IPS-15b (cell line): ENCODE results near the gene TAGAP.
"Not testable (repeated sequence)": the region's sequence is repeated elsewhere in the genome, so short reads cannot be mapped to it uniquely, and the experiment has no call there.

Experiments
- H3K27me3 ChIP-seq: one replicate; pipeline ENCODE4 v1.6.1; 2013; ENCODE audit warnings: low read length; ENCODE audit not compliant: control insufficient read depth, insufficient read depth
- H3K36me3 ChIP-seq: one replicate; pipeline ENCODE4 v1.6.1; 2013; ENCODE audit warnings: low read length; ENCODE audit not compliant: control insufficient read depth, insufficient read depth
- H3K4me1 ChIP-seq: one replicate; pipeline ENCODE4 v1.6.1; 2013; ENCODE audit warnings: mild to moderate bottlenecking, low read length; ENCODE audit not compliant: control insufficient read depth, insufficient read depth
- H3K4me3 ChIP-seq: one replicate; pipeline ENCODE4 v1.5.1; 2013; ENCODE audit warnings: low read depth, low read length
- H3K9ac ChIP-seq: one replicate; pipeline ENCODE4 v1.6.1; 2013; ENCODE audit warnings: low read depth, mild to moderate bottlenecking, low read length
- H3K9me3 ChIP-seq: one replicate; pipeline ENCODE4 v1.6.1; 2013; ENCODE audit warnings: mild to moderate bottlenecking, low read length; ENCODE audit not compliant: control insufficient read depth, insufficient read depth

TAGAP gene

GRCh38 chr6:159020011-159020410, 24.8 kb downstream of the TAGAP start:
- H3K9ac ChIP-seq = no peak overlapping the region
- no peaks in the 10 kb centered on the region for H3K4me1 ChIP-seq
- H3K9me3 ChIP-seq = peaks cover 4% of the 10 kb centered on the region
- no peaks in the 10 kb centered on the region for H3K27me3 ChIP-seq
- no peaks in the 10 kb centered on the region for H3K36me3 ChIP-seq
- H3K4me3 ChIP-seq = no peak overlapping the region

DNA sequence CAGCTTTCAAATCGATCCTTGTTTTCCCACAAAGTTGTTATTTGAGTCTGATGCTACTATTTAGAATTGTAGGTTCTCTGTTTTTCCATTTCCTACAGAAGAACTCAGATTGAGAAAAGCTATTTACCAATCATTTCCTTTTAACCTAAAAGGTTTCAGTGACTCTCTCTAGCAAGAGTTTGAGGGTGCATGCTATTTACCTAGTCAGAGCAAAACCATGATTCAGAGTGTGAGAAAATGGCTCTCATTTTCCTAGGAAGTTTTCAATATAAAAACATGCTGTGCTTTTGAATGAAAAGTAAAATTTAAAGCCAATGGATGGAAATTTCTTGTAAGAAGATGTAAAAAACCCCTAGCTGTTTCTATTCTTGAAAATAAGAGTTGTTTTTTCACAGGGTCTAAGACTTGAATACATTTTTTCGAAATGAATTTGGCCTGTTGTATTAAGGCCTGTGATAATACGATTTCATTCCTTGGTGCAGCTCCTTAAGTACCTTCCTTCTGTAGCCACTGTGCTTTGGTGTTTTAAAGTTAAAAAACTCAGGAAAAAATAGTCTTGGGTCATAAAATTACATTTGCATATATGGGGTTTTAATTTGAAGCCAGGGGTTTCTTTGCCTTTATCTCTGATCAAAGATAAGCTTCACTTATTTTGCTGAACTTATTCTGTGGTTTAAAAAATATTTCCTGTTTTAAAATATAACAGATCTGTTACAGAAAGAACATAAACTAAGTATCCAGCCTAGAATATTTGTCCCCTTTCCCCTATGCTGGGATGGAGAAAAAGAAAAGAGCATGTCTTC, 26.8 kb downstream of the TAGAP start:
- no peaks in the 10 kb centered on the region for H3K9me3 ChIP-seq
- no peaks in the 10 kb centered on the region for H3K4me1 ChIP-seq
- H3K9ac ChIP-seq = no peak overlapping the region
- H3K36me3 ChIP-seq = no peaks in the 10 kb centered on the region
- H3K27me3 ChIP-seq = no peaks in the 10 kb centered on the region
- H3K4me3 ChIP-seq = no peak overlapping the region

DNA sequence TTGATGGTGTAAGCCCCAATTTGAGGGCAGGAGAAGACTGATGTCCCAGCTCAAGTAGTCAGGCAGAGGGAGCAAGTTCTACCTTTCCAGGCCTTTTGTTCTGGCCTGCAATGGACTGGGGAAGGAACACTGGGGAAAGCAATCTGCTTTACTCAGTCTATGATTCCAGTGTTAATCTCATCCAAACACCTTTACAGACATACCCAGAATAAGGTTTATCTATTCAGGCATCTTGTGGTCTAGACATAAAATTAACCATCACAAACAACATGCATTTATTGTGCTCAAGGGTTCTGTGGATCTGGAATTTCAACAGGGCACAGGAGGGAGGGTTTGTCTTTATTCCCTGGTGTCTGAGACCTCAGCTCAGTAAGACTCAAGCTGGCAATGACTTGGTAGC, 30.4 kb downstream of the TAGAP start:
- no peaks in the 10 kb centered on the region for H3K9me3 ChIP-seq
- H3K4me3 ChIP-seq = no peak overlapping the region
- no peaks in the 10 kb centered on the region for H3K27me3 ChIP-seq
- H3K9ac ChIP-seq = no peak overlapping the region
- no peaks in the 10 kb centered on the region for H3K4me1 ChIP-seq
- no peaks in the 10 kb centered on the region for H3K36me3 ChIP-seq

GRCh38 chr6:159013229-159013628, 31.6 kb downstream of the TAGAP start:
- Histone ChIP-seq H3K36me3 (no peaks in the 10 kb centered on the region), H3K27me3 (no peaks in the 10 kb centered on the region)

GRCh38 chr6:159012201-159012600, 32.6 kb downstream of the TAGAP start:
- Histone ChIP-seq H3K9me3 (no peaks in the 10 kb centered on the region), H3K36me3 (no peaks in the 10 kb centered on the region), H3K4me3 (no peak overlapping the region), H3K9ac (no peak overlapping the region), H3K4me1 (no peaks in the 10 kb centered on the region), H3K27me3 (no peaks in the 10 kb centered on the region)

More at GRCh38 chr6:159013229-159013628, 31.6 kb downstream of the TAGAP start:
- Histone ChIP-seq H3K9me3 (no peaks in the 10 kb centered on the region), H3K4me1 (no peaks in the 10 kb centered on the region), H3K4me3 (no peak overlapping the region), H3K9ac (no peak overlapping the region)

DNA sequence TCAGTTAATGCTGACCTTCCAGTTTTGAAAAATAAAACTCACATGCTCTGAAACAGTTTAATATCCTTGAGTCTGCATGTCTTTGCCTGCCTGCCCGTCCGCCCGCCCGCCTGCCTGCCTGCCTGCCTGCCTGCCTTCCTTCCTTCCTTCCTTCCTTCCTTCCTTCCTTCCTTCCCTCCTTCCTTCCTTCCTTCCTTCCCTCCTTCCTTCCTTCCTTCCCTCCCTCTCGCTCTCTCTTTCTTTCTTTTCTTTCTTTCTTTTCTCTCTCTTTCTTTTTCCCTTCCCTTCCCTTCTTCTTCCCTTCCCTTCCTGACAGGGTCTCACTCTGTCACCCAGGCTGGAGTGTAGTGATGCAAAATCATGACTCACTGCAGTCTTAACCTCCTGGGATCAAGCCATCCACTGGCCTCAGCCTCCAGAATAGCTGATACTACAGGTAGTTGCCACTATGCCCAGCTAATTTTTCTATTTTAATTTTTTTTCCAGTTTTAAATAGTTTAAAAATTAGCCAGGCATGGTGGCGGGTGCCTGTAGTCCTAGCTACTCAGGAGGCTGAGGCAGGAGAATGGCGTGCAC, 34.7 kb downstream of the TAGAP start:
- not testable (repeated sequence) for H3K4me1 ChIP-seq, H3K4me3 ChIP-seq, H3K9ac ChIP-seq, H3K36me3 ChIP-seq, H3K27me3 ChIP-seq, H3K9me3 ChIP-seq

- H3K4me1 ChIP-seq = no peaks in the 10 kb centered on the region
- no peaks in the 10 kb centered on the region for H3K36me3 ChIP-seq
- H3K9me3 ChIP-seq = no peaks in the 10 kb centered on the region
- H3K9ac ChIP-seq = no peak overlapping the region
- no peak overlapping the region for H3K4me3 ChIP-seq
- H3K27me3 ChIP-seq = no peaks in the 10 kb centered on the region
Observed at GRCh38 chr6:159008656-159009288, 36.0 kb downstream of the TAGAP start.

GRCh38 chr6:159007510-159007909, 37.3 kb downstream of the TAGAP start:
- Histone ChIP-seq H3K4me1 (no peaks in the 10 kb centered on the region), H3K9ac (no peak overlapping the region), H3K9me3 (no peaks in the 10 kb centered on the region), H3K4me3 (no peak overlapping the region), H3K27me3 (no peaks in the 10 kb centered on the region), H3K36me3 (no peaks in the 10 kb centered on the region)

- Histone ChIP-seq H3K9me3 (no peaks in the 10 kb centered on the region), H3K9ac (no peak overlapping the region), H3K4me3 (no peak overlapping the region), H3K27me3 (no peaks in the 10 kb centered on the region), H3K36me3 (no peaks in the 10 kb centered on the region), H3K4me1 (no peaks in the 10 kb centered on the region)
Observed at GRCh38 chr6:159005436-159005835, 39.4 kb downstream of the TAGAP start.

DNA sequence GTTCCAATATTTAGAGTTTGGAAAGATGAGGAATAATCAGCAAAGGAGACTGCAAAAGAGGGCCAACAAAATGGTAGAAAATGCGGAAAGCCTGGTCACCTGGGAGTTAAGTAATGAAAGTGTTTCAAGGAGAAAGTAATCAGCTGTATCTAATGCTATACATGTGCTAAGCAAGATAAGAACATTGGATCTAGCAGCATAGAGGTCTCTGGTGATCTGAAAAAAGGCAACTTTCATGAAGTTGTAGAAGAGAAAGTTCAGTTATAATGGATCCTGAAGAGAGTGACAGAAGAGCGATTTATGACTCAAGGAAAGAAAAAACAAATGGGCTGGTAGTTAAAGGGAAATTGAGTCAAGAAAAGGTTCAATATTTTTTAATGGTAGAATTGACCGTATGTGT, 40.2 kb downstream of the TAGAP start:
- H3K4me3 ChIP-seq = no peak overlapping the region
- no peaks in the 10 kb centered on the region for H3K36me3 ChIP-seq
- no peaks in the 10 kb centered on the region for H3K4me1 ChIP-seq
- H3K9ac ChIP-seq = no peak overlapping the region
- H3K27me3 ChIP-seq = no peaks in the 10 kb centered on the region
- H3K9me3 ChIP-seq = no peaks in the 10 kb centered on the region

DNA sequence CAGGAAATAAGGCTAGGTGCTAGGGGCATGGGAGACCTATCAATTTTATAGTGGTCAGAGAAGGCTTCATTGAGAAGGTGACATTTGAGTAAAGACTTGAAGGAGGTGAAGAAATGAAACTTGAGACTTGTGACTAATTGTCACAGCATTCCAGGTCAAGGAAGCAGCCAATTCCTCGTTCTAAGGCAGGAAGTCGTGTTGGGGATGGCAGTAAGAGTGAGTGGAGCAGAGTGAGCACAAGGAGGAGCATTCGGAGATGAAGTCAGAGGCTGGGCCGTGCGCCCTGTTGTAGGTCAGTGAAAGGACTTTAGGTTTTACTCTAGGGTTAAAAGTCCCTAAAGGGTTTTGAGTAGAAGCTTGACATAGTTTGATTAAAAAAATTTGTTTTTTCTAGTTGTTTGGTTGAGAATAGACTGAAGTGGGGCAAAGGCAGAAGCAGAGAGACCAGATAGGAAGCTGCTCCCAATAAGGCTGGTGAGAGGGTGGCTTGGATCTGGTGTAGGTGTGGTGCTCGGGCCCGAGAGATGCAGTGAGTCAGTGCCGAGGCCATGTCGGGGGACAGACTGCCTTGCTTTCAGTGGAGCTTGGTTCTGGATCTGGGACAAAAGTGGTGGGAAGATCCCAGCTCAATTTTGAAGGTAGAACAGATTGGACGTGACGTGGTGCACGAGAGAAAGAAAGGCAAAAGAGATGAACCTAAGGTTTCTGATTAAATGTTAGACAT, 42.2 kb downstream of the TAGAP start:
- Histone ChIP-seq H3K9ac (no peak overlapping the region), H3K4me1 (no peaks in the 10 kb centered on the region), H3K36me3 (no peaks in the 10 kb centered on the region), H3K9me3 (no peaks in the 10 kb centered on the region), H3K4me3 (no peak overlapping the region), H3K27me3 (no peaks in the 10 kb centered on the region)
